Ovary (tissue), 3 donors: ENCODE measurements around the gene ANGPT4.

Experiments
- CTCF ChIP-seq, 3 donors: fragments of 450-650 bp in 2 of 3; fragments of 200-600 bp in 1 of 3; IDR thresholded peaks; one replicate each; pipeline versions ENCODE4 v1.5.1 to v1.8.0; 2016 to 2022; ENCODE audit warnings: antibody characterized with exemption in 3 of 3, mild to moderate bottlenecking in 1 of 3
- EP300 ChIP-seq: sonication (generic); formaldehyde crosslinking; IDR thresholded peaks from one replicate; pipeline ENCODE4 v1.6.1; 2017; ENCODE audit warnings: antibody characterized with exemption
- donor health status: DM: no; HTN: no; CAD: no.

GRCh38 chr20:842547-842940 is 73.6 kb downstream of the ANGPT4 start:
- TF ChIP-seq EP300 (no peak), CTCF (IDR thresholded peaks at IDR 0.05) (no peak)
